Measurements from ENCODE around the gene KAT6B.

KAT6B gene

DNA sequence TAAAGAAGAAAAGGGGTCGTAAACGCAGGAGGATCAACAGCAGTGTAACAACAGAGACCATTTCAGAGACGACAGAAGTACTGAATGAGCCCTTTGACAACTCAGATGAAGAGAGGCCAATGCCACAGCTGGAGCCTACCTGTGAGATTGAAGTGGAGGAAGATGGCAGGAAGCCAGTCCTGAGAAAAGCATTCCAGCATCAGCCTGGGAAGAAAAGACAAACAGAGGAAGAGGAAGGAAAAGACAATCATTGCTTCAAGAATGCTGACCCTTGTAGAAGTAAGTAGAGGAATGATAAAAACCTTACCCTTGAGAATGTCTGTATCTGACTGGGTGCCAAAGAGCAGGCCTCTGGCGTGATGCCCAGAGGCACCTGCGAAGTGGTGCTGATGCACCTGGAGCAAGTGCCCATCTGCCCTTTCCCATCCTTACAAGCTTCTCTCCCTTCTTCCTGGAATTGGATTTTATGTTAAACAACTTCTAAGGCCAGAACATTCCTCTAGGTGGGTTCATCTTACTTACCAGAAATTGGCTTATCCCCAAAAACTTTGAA is 198.6 kb downstream of the KAT6B start:
- DNase-seq (ENCODE audit: low spot score): no peak
- TF ChIP-seq, protein P1, sequence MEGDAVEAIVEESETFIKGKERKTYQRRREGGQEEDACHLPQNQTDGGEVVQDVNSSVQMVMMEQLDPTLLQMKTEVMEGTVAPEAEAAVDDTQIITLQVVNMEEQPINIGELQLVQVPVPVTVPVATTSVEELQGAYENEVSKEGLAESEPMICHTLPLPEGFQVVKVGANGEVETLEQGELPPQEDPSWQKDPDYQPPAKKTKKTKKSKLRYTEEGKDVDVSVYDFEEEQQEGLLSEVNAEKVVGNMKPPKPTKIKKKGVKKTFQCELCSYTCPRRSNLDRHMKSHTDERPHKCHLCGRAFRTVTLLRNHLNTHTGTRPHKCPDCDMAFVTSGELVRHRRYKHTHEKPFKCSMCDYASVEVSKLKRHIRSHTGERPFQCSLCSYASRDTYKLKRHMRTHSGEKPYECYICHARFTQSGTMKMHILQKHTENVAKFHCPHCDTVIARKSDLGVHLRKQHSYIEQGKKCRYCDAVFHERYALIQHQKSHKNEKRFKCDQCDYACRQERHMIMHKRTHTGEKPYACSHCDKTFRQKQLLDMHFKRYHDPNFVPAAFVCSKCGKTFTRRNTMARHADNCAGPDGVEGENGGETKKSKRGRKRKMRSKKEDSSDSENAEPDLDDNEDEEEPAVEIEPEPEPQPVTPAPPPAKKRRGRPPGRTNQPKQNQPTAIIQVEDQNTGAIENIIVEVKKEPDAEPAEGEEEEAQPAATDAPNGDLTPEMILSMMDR (IDR thresholded peaks at IDR 0.05; ENCODE audit: extremely low read depth, insufficient read depth, missing control alignments): no peak
- in situ Hi-C loops (cut with MboI; ENCODE audit: low pct_unique_long_range_greater_than_20kb, low sequenced_read_pairs, unreplicated experiment): loop anchor here (25.0 kb wide), 1 partner anchor 288 kb away; no protein-coding TSS in a partner anchor

DNA sequence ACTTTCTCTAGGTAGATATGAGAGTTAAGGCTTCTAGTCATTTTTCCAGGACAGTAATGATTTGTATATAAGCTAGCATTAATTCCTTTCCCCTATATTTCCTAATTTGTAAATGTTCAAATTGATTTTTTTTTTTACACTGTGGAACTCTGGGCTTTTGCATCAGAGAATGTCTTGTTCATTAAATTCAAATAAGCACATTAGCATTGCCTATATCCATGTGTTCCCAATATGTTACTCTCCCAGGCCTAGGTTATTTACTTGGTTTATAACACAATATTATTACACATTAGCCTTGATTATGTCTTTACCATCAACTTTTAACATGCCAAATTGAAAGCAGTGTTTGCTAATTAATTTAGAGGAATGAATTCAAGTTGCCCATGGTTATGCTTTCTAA is 201.6 kb downstream of the KAT6B start:
- TF ChIP-seq, protein P1 (IDR thresholded peaks at IDR 0.05; ENCODE audit: extremely low read depth, insufficient read depth, missing control alignments): no peak
- in situ Hi-C loops (cut with MboI; ENCODE audit: low pct_unique_long_range_greater_than_20kb, low sequenced_read_pairs, unreplicated experiment): no loop called here
- DNase-seq (ENCODE audit: low spot score): no peak

DNA sequence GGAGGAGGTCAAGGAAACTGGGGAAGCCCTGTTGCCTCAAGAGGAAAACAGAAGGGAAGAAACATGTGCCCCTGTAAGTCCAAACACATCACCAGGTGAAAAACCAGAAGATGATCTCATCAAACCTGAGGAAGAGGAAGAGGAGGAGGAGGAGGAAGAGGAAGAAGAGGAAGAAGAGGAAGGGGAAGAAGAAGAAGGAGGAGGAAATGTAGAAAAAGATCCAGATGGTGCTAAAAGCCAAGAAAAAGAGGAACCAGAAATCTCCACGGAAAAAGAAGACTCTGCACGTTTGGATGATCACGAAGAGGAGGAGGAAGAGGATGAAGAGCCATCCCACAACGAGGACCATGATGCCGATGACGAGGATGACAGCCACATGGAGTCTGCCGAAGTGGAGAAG is 202.3 kb downstream of the KAT6B start:
- in situ Hi-C loops (cut with MboI; ENCODE audit: low pct_unique_long_range_greater_than_20kb, low sequenced_read_pairs, unreplicated experiment): no loop called here
- TF ChIP-seq, protein P1 (IDR thresholded peaks at IDR 0.05; ENCODE audit: extremely low read depth, insufficient read depth, missing control alignments): no peak

DNA sequence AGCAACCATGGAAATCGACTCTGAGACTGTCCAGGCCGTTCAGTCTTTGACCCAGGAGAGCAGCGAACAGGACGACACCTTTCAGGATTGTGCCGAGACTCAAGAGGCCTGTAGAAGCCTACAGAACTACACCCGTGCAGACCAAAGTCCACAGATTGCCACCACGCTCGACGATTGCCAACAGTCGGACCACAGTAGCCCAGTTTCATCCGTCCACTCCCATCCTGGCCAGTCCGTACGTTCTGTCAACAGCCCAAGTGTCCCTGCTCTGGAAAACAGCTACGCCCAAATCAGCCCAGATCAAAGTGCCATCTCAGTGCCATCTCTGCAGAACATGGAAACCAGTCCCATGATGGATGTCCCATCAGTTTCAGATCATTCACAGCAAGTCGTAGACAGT is 203.0 kb downstream of the KAT6B start:
- in situ Hi-C loops (cut with MboI; ENCODE audit: low pct_unique_long_range_greater_than_20kb, low sequenced_read_pairs, unreplicated experiment): no loop called here
- TF ChIP-seq, protein P1 (IDR thresholded peaks at IDR 0.05; ENCODE audit: extremely low read depth, insufficient read depth, missing control alignments): no peak
- no peak for DNase-seq (ENCODE audit: low spot score)

More for the DNA sequence above, 202.3 kb downstream of the KAT6B start:
- no peak for DNase-seq (ENCODE audit: low spot score)

DNA sequence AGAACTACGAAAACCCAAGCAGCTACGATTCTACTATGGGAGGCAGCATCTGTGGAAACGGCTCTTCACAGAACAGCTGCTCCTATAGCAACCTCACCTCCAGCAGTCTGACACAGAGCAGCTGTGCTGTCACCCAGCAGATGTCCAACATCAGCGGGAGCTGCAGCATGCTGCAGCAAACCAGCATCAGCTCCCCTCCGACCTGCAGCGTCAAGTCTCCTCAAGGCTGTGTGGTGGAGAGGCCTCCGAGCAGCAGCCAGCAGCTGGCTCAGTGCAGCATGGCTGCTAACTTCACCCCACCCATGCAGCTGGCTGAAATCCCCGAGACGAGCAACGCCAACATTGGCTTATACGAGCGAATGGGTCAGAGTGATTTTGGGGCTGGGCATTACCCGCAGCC is 203.5 kb downstream of the KAT6B start:
- TF ChIP-seq, protein P1 (IDR thresholded peaks at IDR 0.05; ENCODE audit: extremely low read depth, insufficient read depth, missing control alignments): no peak
- no peak for DNase-seq (ENCODE audit: low spot score)
- in situ Hi-C loops (cut with MboI; ENCODE audit: low pct_unique_long_range_greater_than_20kb, low sequenced_read_pairs, unreplicated experiment): no loop called here

DNA sequence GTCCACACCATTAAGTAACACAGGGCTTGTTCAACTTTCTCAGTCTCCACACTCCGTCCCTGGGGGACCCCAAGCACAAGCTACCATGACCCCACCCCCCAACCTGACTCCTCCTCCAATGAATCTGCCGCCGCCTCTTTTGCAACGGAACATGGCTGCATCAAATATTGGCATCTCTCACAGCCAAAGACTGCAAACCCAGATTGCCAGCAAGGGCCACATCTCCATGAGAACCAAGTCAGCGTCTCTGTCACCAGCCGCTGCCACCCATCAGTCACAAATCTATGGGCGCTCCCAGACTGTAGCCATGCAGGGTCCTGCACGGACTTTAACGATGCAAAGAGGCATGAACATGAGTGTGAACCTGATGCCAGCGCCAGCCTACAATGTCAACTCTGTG is 204.0 kb downstream of the KAT6B start:
- TF ChIP-seq, protein P1 (IDR thresholded peaks at IDR 0.05; ENCODE audit: extremely low read depth, insufficient read depth, missing control alignments): no peak
- no peak for DNase-seq (ENCODE audit: low spot score)
- in situ Hi-C loops (cut with MboI; ENCODE audit: low pct_unique_long_range_greater_than_20kb, low sequenced_read_pairs, unreplicated experiment): no loop called here
